Lung (tissue), 12 donors: ENCODE results near the gene NAA15. TPM values are rescaled to one million over a fixed set of nuclear protein-coding genes. Genes with fewer than 3 reads are reported as not detected.

Source experiments
- ATAC-seq: fragments of 200-7000 bp; cut with Tn5 transposase; one replicate; pipeline ENCODE4 v1.9.1; 2020; ENCODE audit warnings: moderate number of reproducible peaks; ENCODE audit not compliant: insufficient read depth, low FRiP score
- DNase-seq, 3 donors: peaks; one replicate each; pipeline ENCODE4 v3.0.0-alpha.2; 2013 to 2017
- H3K27ac ChIP-seq, 2 donors: one replicate each; pipeline ENCODE4 v1.5.1; 2013; ENCODE audit warnings: mild to moderate bottlenecking in 2 of 2, moderate library complexity in 2 of 2, control low read depth in 1 of 2, inconsistent platforms in 1 of 2, low read depth in 1 of 2, low read length in 1 of 2
- H3K27me3 ChIP-seq, 3 donors: one replicate each; pipeline ENCODE4 v1.5.1; 2013; ENCODE audit warnings: low read length in 2 of 3; ENCODE audit not compliant: control insufficient read depth in 3 of 3, insufficient read depth in 3 of 3
- H3K36me3 ChIP-seq, 4 donors: one replicate each; pipeline ENCODE4 v1.5.1; 2013; ENCODE audit warnings: low read length in 4 of 4, mild to moderate bottlenecking in 1 of 4, moderate library complexity in 1 of 4; ENCODE audit not compliant: control insufficient read depth in 4 of 4, insufficient read depth in 4 of 4
- H3K4me1 ChIP-seq, 5 donors: one replicate each; pipeline ENCODE4 v1.5.1; 2013; ENCODE audit warnings: low read length in 5 of 5, mild to moderate bottlenecking in 2 of 5, moderate library complexity in 1 of 5; ENCODE audit not compliant: control insufficient read depth in 5 of 5, insufficient read depth in 5 of 5
- H3K4me3 ChIP-seq: one replicate; pipeline ENCODE4 v1.5.1; 2013; ENCODE audit warnings: mild to moderate bottlenecking, control low read depth, moderate library complexity
- H3K9ac ChIP-seq, 2 donors: one replicate each; pipeline ENCODE4 v1.5.1; 2013; ENCODE audit warnings: low read length in 2 of 2, control low read depth in 1 of 2; ENCODE audit not compliant: insufficient read depth in 1 of 2
- H3K9me3 ChIP-seq, 4 donors: one replicate each; pipeline ENCODE4 v1.5.1; 2013; ENCODE audit warnings: low read length in 3 of 4, mild to moderate bottlenecking in 1 of 4, moderate library complexity in 1 of 4; ENCODE audit not compliant: control insufficient read depth in 4 of 4, insufficient read depth in 3 of 4
- CTCF ChIP-seq: IDR thresholded peaks from 2 replicates; pipeline ENCODE4 v1.5.1; 2012; ENCODE audit warnings: mild to moderate bottlenecking; ENCODE audit errors: control extremely low read depth, extremely low read depth
- WGBS, 2 donors: extraction: QIAGEN DNeasy Blood & Tissue Kit; methylation state at CpG; one replicate each; pipeline ENCODE4 v1.1.7; 2013; 5-methylcytosine and 5-hydroxymethylcytosine counted together
- polyA plus RNA-seq, 2 donors: library from polyadenylated mRNA; stranded (reverse); fragments of 200-250 nt; gene quantifications; one replicate each; pipeline ENCODE4 v1.2.1, GENCODE V29; 2013
- total RNA-seq, 2 donors: library from RNA; depleted of rRNA in 1 of 2; stranded (reverse); fragments of >200 nt in 1 of 2; gene quantifications; one replicate each; pipeline ENCODE4 v1.2.1, GENCODE V29; 2014 to 2021
- donor health status: control.
- donor health status: control.
- donor health status: Bipolar disorder and iron deficiency.
- donor health status: healthy.
- donor health status: DM: yes; HTN: yes; CAD: no.

The NAA15 gene
- total and polyA plus RNA-seq, 4 donors = 5.7 to 41.3 (median 22.8) TPM

- no peak overlapping the region for H3K27ac ChIP-seq
- H3K9me3 ChIP-seq = no peaks in the 10 kb centered on the region
- no peak for TF ChIP-seq CTCF
- no peak overlapping the region for H3K4me3 ChIP-seq
- DNase-seq (no peak), ATAC-seq (no peak)
- no peak overlapping the region for H3K9ac ChIP-seq
- H3K27me3 ChIP-seq = no peaks in the 10 kb centered on the region
- H3K36me3 ChIP-seq = peaks cover 0 to 11% (median 7%) of the 10 kb centered on the region in 4 donors
- H3K4me1 ChIP-seq = no peaks in the 10 kb centered on the region
- WGBS, 2 donors = 93 to 98% methylated on average over 2 of the region's 2 CpGs
These were observed 31.7 kb downstream of the NAA15 start for GRCh38 chr4:139333046-139333445.

- H3K36me3 ChIP-seq = peaks cover 0 to 10% (median 8%) of the 10 kb centered on the region in 4 donors
- no peak for TF ChIP-seq CTCF
- H3K4me1 ChIP-seq = no peaks in the 10 kb centered on the region
- no peaks in the 10 kb centered on the region for H3K27me3 ChIP-seq
- DNase-seq = no peak
- H3K9ac ChIP-seq = no peak overlapping the region
- H3K27ac ChIP-seq = no peak overlapping the region
- no peaks in the 10 kb centered on the region for H3K9me3 ChIP-seq
- no peak for ATAC-seq
- H3K4me3 ChIP-seq = no peak overlapping the region
These were observed 36.3 kb downstream of the NAA15 start for GRCh38 chr4:139337612-139338011.

GRCh38 chr4:139361301-139361700 is 60.0 kb downstream of the NAA15 start:
- DNase-seq (no peak), ATAC-seq (no peak)
- Histone ChIP-seq H3K27ac (no peak overlapping the region), H3K27me3 (no peaks in the 10 kb centered on the region), H3K9me3 (no peaks in the 10 kb centered on the region), H3K36me3 (peaks cover 5 to 33% (median 14%) of the 10 kb centered on the region in 4 donors), H3K4me3 (no peak overlapping the region), H3K9ac (no peak overlapping the region), H3K4me1 (no peaks in the 10 kb centered on the region)
- no peak for TF ChIP-seq CTCF
- WGBS, 2 donors = 86 to 92% methylated on average over 1 of the region's 1 CpG

GRCh38 chr4:139367421-139368090 is 66.3 kb downstream of the NAA15 start:
- Histone ChIP-seq H3K27me3 (no peaks in the 10 kb centered on the region), H3K4me1 (no peaks in the 10 kb centered on the region), H3K4me3 (no peak overlapping the region), H3K9me3 (no peaks in the 10 kb centered on the region), H3K27ac (no peak overlapping the region), H3K36me3 (peaks cover 11 to 26% (median 19%) of the 10 kb centered on the region in 4 donors), H3K9ac (no peak overlapping the region)
- 51 to 82% methylated on average over 1 of the region's 1 CpG for WGBS, 2 donors
- DNase-seq (peak in 1 of 3 donors; percentile 18), ATAC-seq (no peak)
- no peak for TF ChIP-seq CTCF
